Gastrocnemius medialis (tissue), 4 donors: Measurements from ENCODE around the gene ASCC1. TPM values are rescaled to one million over a fixed set of nuclear protein-coding genes. Genes with fewer than 3 reads are reported as not detected.

Experiments
- ATAC-seq, 2 donors: fragments of 150-250 bp; one replicate each; pipeline ENCODE4 v1.9.1; 2016
- DNase-seq, 2 donors: peaks; one replicate each; pipeline ENCODE4 v3.0.0-alpha.2; 2019
- H3K27ac ChIP-seq, 4 donors: fragments of 200-600 bp; sonication (generic); 1 replicate in 1 of 4; 2 replicates in 3 of 4; pipeline ENCODE4 v1.5.1; 2016 to 2018; ENCODE audit warnings: mild to moderate bottlenecking in 2 of 4, moderate library complexity in 1 of 4
- H3K27me3 ChIP-seq, 3 donors: fragments of 200-600 bp; sonication (generic) in 2 of 3; 1 replicate in 1 of 3; 2 replicates in 2 of 3; pipeline versions ENCODE4 v1.5.1 to v1.6.0; 2016 to 2019; ENCODE audit warnings: mild to moderate bottlenecking in 1 of 3, moderate library complexity in 1 of 3
- H3K36me3 ChIP-seq, 2 donors: fragments of 200-600 bp; sonication (generic) in 1 of 2; one replicate each; pipeline ENCODE4 v1.5.1; 2017 to 2018
- H3K4me1 ChIP-seq, 2 donors: fragments of 200-600 bp; sonication (generic) in 1 of 2; one replicate each; pipeline ENCODE4 v1.5.1; 2016 to 2017; ENCODE audit warnings: mild to moderate bottlenecking in 2 of 2
- H3K4me3 ChIP-seq, 4 donors: fragments of 200-600 bp; sonication (generic) in 3 of 4; 1 replicate in 1 of 4; 2 replicates in 3 of 4; pipeline ENCODE4 v1.5.1; 2016 to 2019; ENCODE audit warnings: mild to moderate bottlenecking in 2 of 4
- H3K9me3 ChIP-seq, 3 donors: fragments of 200-600 bp; sonication (generic) in 2 of 3; 1 replicate in 1 of 3; 2 replicates in 2 of 3; pipeline ENCODE4 v1.5.1; 2016 to 2019
- POLR2A ChIP-seq, 2 donors: fragments of 450-650 bp; IDR thresholded peaks; one replicate each; pipeline ENCODE4 v1.6.1; 2017; ENCODE audit warnings: antibody characterized with exemption in 2 of 2, mild to moderate bottlenecking in 2 of 2, moderate library complexity in 2 of 2
- in situ Hi-C, 4 donors: fragments of 200-750 bp; cut with MboI; loops; one replicate each; pipeline versions ENCODE4 v1.15.0 to v1.8.0; 2017; ENCODE audit warnings: low sequenced_read_pairs in 4 of 4
- intact Hi-C: fragments of 100-400 bp; cut with DNase I; formaldehyde crosslinking; loops from one replicate; pipeline ENCODE4 v1.15.1; 2023; ENCODE audit warnings: low total_unique reads
- total RNA-seq, 4 donors: library from RNA; depleted of rRNA; stranded (reverse); fragments of >200 nt; gene quantifications; one replicate each; pipeline versions ENCODE4 v1.1.0 to v1.2.3, GENCODE V29; 2016
- TF ChIP-seq, protein P1 (sequence below), 5 experiments: fragments of 450-650 bp in 3 of 5; fragments of 200-600 bp in 2 of 5; sonication (generic) in 2 of 5; IDR thresholded peaks in 4 of 5; conservative IDR thresholded peaks in 1 of 5; 1 replicate in 4 of 5; 2 replicates in 1 of 5; pipeline ENCODE4 v1.5.1; 2016 to 2019; ENCODE audit warnings: antibody characterized with exemption in 5 of 5, mild to moderate bottlenecking in 3 of 5, moderate library complexity in 3 of 5

The ASCC1 gene
- total RNA-seq, 4 donors from 2014 or later = 26.1 to 31.1 (median 29.6) TPM

GRCh38 chr10:72066318-72067284, 149.5 kb downstream of the ASCC1 start:
- Histone ChIP-seq H3K27me3 (no peaks in the 10 kb centered on the region), H3K4me1 (peaks cover 0 to 7% of the 10 kb centered on the region in 2 donors), H3K27ac (no peak overlapping the region), H3K36me3 (no peaks in the 10 kb centered on the region), H3K9me3 (no peaks in the 10 kb centered on the region), H3K4me3 (no peak overlapping the region)
- intact Hi-C loops (no loop called here), in situ Hi-C loops (no loop called here)
- DNase-seq = no peak
- TF ChIP-seq, protein P1, sequence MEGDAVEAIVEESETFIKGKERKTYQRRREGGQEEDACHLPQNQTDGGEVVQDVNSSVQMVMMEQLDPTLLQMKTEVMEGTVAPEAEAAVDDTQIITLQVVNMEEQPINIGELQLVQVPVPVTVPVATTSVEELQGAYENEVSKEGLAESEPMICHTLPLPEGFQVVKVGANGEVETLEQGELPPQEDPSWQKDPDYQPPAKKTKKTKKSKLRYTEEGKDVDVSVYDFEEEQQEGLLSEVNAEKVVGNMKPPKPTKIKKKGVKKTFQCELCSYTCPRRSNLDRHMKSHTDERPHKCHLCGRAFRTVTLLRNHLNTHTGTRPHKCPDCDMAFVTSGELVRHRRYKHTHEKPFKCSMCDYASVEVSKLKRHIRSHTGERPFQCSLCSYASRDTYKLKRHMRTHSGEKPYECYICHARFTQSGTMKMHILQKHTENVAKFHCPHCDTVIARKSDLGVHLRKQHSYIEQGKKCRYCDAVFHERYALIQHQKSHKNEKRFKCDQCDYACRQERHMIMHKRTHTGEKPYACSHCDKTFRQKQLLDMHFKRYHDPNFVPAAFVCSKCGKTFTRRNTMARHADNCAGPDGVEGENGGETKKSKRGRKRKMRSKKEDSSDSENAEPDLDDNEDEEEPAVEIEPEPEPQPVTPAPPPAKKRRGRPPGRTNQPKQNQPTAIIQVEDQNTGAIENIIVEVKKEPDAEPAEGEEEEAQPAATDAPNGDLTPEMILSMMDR (IDR thresholded peaks at IDR 0.05 in 4 of 5, conservative IDR thresholded peaks at IDR 0.05 in 1 of 5) = no peak
- no peak for TF ChIP-seq POLR2A (IDR thresholded peaks at IDR 0.05)
- ATAC-seq = peak; percentile 12 to 29

DNA sequence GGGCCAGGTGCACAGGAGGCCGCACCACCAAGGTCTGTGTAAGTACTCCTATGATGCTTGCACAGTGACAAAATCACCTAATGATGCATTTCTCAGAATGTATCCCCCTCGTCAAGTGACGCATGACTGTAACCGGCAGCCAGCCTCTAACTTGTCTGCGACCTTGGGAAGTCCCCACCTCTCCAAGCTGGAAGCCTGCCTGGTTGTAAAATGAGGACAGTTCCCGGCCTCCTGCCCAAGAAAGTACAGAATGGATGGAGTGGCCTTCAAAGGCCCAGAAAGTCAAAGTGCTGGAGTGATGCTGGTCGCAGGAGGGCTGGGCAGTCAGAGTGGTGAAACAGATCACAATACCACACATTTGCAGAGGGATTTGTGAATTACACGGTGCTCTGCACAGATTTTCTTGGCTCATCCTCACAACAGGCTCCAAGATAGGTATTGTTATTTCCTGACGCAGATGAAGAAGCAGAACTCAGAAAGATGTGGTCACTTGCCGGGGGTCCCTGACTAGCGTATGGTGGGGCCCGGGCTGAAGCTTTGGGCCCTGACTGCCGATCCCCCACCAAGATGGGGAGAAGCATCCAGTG, 150.5 kb downstream of the ASCC1 start:
- no peak for TF ChIP-seq POLR2A (IDR thresholded peaks at IDR 0.05)
- TF ChIP-seq, protein P1 (IDR thresholded peaks at IDR 0.05 in 4 of 5, conservative IDR thresholded peaks at IDR 0.05 in 1 of 5) = no peak
- H3K36me3 ChIP-seq = no peaks in the 10 kb centered on the region
- ATAC-seq (peak; percentile 29 to 40), DNase-seq (peak in 1 of 2 donors; percentile 51)
- peaks cover 0 to 7% of the 10 kb centered on the region in 2 donors for H3K4me1 ChIP-seq
- H3K27me3 ChIP-seq = no peaks in the 10 kb centered on the region
- intact Hi-C loops = no loop called here
- H3K9me3 ChIP-seq = no peaks in the 10 kb centered on the region
- no peak overlapping the region for H3K4me3 ChIP-seq
- in situ Hi-C loops = no loop called here
- H3K27ac ChIP-seq = no peak overlapping the region

GRCh38 chr10:72063703-72064391, 152.2 kb downstream of the ASCC1 start:
- Histone ChIP-seq H3K36me3 (no peaks in the 10 kb centered on the region), H3K4me3 (no peak overlapping the region), H3K4me1 (peaks cover 0 to 7% of the 10 kb centered on the region in 2 donors), H3K9me3 (no peaks in the 10 kb centered on the region), H3K27me3 (no peaks in the 10 kb centered on the region), H3K27ac (no peak overlapping the region)
- TF ChIP-seq, protein P1 (IDR thresholded peaks at IDR 0.05 in 4 of 5, conservative IDR thresholded peaks at IDR 0.05 in 1 of 5) = no peak
- no peak for TF ChIP-seq POLR2A (IDR thresholded peaks at IDR 0.05)
- intact Hi-C loops (no loop called here), in situ Hi-C loops (no loop called here)
- DNase-seq = no peak
- ATAC-seq = no peak

DNA sequence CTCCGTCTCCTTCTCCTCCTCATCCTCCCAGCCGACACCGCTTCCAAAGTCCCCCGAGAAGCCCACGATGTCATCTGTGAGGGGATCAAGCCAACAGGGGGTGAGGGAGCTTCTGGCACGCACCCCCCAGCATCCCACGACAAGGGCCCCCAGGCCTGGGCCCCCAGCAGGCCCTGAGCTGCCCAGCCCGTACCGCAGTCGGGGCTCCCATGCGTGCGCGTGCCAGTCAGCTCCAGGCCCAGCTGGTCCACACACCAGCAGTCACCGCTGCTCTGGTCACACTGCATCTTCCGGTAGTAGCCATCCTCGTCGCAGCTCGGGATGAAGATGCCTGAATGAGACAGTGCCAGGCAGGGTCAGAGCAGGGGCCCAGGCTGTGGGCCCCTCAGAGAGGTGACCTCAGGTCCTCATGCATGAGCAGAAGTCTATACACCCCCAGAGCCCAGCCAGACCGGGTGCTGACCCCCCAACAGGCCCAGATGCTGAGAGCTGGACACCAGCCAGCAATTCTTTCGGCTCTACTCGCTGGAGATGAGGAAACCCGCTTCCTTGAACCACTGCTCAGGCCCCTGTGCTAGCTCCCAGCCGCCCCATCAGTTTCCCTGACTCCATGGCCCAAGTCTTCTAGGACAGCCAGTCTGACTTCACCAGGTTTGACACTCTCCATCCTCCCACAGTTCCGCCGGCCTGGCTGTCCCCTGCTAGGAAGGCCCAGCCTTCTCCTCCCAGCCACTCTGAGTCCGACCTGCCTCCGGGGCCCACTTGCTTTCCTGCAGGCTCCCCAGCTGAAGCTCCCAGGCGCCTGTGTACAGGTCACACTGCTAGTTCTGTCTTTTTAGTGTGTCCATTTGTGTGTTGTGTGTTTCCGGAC, 153.0 kb downstream of the ASCC1 start:
- DNase-seq (no peak), ATAC-seq (no peak)
- intact Hi-C loops = no loop called here
- Histone ChIP-seq H3K4me3 (no peak overlapping the region), H3K27ac (no peak overlapping the region), H3K9me3 (no peaks in the 10 kb centered on the region), H3K4me1 (peaks cover 0 to 7% of the 10 kb centered on the region in 2 donors), H3K27me3 (no peaks in the 10 kb centered on the region), H3K36me3 (no peaks in the 10 kb centered on the region)
- no peak for TF ChIP-seq POLR2A (IDR thresholded peaks at IDR 0.05)
- TF ChIP-seq, protein P1 (IDR thresholded peaks at IDR 0.05 in 4 of 5, conservative IDR thresholded peaks at IDR 0.05 in 1 of 5) = no peak
- in situ Hi-C loops = no loop called here
